NB4 (cell line): ENCODE results near the gene HERPUD1.

Source experiments
- POLR2A ChIP-seq: IDR thresholded peaks from 2 replicates; pipeline ENCODE4 v1.6.1; 2011; ENCODE audit warnings: mild to moderate bottlenecking; ENCODE audit not compliant: insufficient read length; ENCODE audit errors: extremely low read depth
- TF ChIP-seq, protein P1 (sequence below): IDR thresholded peaks from one replicate; pipeline ENCODE4 v1.5.1; 2012; ENCODE audit warnings: low read depth, low read length
- TF ChIP-seq, protein P2 (sequence below): IDR thresholded peaks from 2 replicates; pipeline ENCODE4 v1.6.1; 2011; ENCODE audit warnings: low read depth, low read length

DNA sequence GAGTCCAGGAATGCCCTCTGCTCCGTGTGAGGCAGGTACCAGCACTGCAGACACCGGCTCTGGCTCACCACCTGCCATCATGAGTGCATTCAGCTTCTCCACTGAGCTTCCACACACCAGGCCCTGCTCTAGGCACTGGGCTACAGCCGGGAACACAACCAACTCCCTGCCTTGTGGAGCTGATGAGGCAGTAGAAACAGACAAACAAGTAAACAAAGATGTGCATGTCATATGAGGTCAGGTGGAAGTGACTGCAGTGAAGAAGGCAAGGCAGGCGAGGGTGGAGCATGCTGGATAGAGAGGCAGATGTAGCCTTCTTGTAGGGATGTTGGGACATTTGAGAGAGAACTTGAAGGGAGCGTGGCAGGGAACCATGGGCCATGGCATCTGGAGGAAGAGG is 62.4 kb downstream of the HERPUD1 start:
- TF ChIP-seq, protein P1, sequence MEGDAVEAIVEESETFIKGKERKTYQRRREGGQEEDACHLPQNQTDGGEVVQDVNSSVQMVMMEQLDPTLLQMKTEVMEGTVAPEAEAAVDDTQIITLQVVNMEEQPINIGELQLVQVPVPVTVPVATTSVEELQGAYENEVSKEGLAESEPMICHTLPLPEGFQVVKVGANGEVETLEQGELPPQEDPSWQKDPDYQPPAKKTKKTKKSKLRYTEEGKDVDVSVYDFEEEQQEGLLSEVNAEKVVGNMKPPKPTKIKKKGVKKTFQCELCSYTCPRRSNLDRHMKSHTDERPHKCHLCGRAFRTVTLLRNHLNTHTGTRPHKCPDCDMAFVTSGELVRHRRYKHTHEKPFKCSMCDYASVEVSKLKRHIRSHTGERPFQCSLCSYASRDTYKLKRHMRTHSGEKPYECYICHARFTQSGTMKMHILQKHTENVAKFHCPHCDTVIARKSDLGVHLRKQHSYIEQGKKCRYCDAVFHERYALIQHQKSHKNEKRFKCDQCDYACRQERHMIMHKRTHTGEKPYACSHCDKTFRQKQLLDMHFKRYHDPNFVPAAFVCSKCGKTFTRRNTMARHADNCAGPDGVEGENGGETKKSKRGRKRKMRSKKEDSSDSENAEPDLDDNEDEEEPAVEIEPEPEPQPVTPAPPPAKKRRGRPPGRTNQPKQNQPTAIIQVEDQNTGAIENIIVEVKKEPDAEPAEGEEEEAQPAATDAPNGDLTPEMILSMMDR: no peak
- TF ChIP-seq, protein P2, sequence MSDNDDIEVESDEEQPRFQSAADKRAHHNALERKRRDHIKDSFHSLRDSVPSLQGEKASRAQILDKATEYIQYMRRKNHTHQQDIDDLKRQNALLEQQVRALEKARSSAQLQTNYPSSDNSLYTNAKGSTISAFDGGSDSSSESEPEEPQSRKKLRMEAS: no peak
- TF ChIP-seq POLR2A: no peak
